NCI-H2029 (cell line): Measurements from ENCODE around the gene ZNF467.

ENCODE experiments used
- DNase-seq: peaks from one replicate; lab custom pipeline; 2025; lab: John Stamatoyannopoulos, UW

The ZNF467 gene

DNA sequence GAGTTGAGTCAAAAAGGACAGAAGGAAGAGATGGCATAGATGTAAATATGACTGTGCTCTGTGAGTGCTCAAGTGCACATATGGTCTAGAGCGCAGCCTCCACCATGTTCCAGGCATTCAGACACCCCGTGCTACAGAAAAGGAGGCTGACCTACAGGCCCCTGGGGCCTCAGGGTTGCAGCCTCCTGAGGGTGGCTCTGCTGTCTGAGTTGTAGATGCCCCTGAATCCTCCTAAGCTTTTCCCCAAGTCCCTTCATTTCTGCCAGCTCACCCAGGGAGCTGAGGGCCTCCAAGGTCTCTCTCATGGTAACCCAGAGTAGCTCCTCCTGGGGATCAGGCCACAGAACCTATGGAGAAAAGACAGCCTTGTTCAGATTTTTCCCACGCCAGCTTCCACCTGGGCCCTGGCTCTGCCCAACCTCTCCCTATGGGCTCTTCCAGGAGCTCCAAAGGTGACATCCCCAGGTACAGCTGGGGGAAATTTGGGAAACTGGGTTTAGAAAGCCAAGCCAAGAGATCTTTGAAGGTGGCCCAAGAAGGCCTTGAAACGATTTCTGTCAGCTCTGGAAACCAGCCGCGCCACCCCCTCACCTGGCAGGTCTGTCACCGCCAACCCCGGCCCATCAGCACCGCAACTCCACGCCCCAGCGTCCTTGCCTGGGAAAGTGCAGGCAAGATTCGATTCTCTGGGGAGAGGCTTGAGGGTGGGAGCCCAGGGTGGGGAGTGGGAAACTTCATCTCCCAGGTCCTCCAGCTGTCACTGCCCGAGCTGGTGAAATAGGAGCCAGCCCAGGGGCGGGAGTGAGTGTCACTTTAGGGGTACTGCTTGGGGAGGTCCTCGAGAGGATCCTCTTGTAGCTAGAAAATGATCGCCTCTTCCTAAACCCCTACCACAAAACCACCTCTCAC is 2.4 kb downstream of the ZNF467 start:
- DNase-seq: no peak

- DNase-seq: no peak
Observed at GRCh38 chr7:149769915-149770314, 3.5 kb downstream of the ZNF467 start.

DNA sequence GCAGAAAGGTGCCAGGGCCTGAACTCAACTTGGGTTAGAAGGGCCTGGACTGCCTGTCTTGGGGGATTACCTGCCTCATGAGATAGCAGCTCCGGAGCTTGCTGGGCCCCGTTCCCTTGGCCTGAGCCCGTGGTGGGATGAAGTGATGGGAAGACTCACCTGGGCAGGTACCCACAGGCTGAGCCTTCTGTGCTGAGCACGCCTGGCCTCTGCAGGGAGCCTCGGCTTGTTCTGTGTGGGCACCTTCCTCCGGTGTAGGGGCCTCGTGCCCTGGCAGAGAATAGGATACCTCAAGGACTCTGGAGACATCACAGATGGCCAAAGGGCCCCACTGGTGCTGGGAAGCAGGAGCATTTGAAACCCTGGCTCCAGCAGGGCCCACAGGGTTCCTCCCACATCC is 4.5 kb downstream of the ZNF467 start:
- DNase-seq: no peak

- no peak for DNase-seq
Observed at GRCh38 chr7:149767068-149767467, 6.3 kb downstream of the ZNF467 start.

DNA sequence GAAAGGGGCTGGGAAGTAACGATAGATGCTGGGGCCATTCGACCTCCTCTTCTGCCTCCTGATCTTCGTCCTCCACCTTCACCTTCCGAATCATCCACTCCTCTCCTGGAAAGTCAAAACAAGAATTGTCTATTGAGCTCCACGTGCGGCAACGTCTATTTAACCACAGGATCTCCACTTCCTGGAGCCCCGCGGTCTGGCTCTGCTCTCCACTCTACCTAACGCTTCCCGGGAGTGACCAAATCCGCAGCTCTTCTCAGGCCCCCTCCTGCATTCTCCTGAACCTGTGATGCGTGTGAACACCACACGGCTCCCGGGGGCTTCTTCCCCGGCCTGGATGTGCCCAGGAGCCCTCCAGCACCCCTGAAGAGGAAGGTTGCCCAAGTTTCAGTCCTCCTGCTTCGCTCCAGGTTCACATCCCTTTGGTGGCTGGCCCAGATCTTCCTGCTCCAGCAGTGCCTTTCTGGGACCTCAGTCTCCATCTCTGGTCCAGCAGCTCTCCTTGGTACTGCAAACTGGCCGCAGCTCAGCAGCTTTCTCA is 7.2 kb downstream of the ZNF467 start:
- no peak for DNase-seq

DNA sequence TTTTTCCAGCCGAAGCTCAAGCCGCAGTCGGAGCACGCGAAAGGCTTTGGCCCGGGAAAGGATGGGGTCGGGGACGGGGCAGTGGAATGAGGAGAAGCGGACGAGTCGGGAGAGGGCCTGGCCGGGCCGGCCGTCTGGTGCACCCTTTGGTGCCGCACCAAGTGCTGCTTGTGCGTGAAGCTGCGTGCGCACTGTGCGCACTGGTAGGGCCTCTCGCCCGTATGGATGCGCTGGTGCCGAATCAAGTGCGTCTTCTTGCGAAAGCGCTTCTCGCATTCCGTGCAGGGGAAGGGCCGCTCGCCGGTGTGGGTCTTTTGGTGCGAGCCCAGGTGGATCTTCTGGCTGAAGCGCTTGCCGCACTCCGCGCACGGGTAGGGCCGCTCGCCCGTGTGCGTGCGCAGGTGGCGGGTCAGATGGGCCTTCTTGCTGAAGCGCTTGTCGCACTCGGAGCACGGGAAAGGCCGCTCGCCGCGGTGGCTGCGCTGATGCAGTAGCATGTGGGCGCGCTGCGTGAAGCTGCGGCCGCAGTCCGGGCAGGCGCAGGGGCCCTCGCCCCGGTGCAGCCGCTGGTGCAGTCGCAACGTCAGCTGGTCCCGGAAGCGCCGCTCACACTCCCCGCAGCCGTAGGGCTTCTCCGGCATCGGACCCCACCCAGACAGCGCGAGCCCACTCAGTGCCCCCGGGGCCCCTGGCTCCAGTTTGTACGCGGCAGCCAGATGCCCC is 7.8 kb downstream of the ZNF467 start:
- no peak for DNase-seq

DNA sequence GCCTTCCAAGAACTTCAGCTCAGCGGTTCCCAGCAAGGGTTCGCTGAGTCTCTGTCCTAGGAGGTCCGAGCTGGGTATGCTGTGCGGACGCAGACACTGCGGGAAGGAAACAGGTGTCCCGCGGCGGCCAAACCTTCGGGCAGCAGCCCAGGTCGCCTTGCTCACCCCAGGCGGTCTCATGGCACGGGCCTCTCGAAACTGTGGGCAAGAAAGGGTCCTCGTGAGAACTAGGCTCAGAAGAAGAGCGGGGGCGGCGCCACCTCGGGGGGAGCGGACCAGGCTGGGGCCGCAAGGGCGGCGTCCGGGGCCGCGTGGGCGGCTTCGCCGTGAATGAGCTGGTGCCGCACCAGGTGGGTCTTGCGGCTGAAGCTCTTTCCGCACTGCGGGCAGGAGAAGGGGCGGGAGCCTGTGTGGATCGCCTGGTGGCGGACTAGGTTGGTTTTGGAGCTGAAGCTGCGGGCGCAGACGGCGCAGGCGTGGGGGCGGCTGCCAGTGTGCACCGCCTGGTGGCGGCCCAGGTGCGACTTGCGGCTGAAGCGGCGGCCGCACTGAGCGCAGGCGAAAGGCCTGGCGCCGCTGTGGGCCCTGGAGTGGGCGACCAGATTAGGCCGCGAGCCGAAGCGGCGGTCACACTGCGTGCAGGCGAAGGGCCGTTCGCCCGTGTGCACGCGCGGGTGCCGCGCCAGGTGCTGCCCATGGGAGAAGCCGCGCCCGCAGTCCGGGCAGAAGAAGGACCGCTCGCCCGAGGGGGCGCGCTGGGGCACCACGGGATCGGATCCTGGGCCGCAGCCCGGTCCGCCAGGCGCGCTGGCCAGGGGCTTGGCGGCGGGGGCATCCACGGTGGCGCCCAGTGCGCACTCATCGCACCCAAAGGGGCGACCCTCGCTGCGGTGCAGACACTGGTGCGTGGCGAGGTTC is 8.6 kb downstream of the ZNF467 start:
- DNase-seq: no peak

DNA sequence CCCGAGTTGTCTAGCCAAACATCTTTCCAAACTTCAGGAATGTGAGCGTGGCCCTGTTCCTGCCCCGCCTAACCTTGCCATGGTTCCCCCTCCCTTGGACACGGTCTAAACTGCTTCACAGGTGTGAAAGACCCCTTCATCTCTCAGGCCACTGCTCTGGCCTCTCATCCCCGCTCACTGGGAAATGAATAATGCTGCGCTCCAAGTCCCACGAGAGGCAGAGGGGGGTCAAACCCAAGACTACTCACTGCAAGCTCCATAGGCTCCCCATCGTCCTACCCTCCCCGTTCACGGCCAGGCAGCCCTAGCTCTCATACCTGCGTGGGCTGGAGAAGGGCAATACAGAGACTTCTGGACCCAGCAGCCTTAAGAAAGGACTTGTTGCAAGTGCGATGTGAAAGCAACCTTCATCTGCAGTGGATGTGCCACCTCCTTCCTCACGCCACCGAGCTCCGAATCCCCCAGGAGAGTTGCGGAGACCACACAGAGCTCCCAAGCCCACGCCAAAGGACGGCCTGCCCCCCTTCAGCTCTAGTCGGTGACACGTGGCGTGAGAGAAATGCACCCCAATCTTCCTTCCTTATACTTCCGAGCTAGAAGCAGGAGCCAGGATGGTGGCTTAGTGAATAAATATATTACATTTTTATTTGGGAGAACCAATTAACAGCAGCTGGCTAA is 9.7 kb downstream of the ZNF467 start:
- DNase-seq: no peak

GRCh38 chr7:149762610-149763009 is 10.8 kb downstream of the ZNF467 start:
- DNase-seq: no peak

- DNase-seq: no peak
Observed at GRCh38 chr7:149762089-149762488, 11.3 kb downstream of the ZNF467 start.

DNA sequence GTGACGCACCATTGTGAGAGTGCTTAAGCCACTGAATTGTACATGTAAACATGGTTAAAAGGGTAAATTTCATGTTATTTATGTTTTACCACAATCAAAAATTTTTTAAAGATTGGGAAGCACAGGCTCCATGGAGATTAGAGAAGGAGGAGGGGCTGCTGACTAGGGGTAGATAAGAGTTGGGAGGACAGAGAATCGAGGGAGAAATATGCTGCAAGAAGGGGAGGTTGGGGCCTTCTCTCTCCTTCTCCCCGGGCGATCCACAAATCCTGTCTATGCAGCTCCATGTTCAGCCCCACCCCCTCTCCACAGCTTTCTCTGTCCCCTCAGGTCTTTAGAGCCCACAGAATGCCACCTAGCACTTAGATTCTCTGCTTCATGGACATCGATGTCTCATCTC is 12.1 kb downstream of the ZNF467 start:
- DNase-seq: no peak

DNA sequence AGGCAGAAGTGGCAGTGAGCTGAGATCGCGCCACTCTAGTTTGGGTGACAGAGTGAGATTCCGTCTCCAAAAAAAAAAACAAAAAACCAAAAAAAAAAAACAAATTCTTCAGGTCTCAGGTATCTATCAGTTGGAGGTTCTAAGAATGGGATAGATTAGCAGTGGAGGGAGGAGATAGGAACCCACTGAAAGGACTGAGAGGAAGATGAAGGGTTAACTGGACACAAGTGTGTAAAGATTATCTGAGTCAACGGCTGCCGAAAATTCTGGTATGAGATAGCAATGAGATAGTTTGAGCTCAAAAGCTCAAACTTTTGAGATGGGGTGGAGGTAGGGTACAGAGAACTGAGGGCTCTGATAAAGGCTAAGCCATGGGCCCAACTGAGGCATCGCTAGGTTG is 12.8 kb downstream of the ZNF467 start:
- no peak for DNase-seq

DNA sequence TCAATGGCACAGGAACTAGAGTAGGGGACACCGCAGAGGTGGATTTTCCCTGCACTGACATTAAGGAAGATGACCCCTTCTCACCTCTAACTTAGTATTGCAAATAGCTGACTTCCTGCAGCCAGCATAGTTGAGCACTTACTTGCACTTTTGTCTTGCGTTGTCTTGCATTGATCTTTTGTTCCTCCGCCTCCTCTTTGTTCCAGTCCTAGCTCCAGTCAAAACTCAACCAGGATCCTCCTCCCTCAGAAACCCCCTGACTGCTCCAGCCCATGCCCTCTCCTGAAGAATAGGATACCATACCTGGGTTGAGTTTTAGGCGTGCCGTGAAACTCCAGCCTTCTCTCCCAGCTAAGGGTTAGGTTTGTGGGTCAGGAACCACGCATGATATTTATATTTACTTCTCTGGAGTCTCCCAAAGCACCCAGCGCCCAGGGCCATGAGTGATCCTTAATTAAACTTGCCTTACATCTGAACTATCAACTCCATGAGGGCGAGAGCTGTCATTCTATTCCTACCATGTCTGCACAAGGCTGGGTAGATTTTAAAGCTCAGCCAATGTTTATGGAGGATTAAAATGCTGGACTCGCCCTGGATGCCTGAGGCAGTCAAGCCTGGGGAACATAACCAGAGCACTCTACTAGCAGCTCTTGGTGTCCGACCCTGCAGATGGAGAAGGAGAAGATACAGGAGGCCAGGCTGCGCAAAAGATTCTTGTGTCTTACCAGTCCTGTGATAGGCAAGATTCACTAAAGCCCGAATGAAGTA is 14.1 kb downstream of the ZNF467 start:
- DNase-seq: no peak

DNA sequence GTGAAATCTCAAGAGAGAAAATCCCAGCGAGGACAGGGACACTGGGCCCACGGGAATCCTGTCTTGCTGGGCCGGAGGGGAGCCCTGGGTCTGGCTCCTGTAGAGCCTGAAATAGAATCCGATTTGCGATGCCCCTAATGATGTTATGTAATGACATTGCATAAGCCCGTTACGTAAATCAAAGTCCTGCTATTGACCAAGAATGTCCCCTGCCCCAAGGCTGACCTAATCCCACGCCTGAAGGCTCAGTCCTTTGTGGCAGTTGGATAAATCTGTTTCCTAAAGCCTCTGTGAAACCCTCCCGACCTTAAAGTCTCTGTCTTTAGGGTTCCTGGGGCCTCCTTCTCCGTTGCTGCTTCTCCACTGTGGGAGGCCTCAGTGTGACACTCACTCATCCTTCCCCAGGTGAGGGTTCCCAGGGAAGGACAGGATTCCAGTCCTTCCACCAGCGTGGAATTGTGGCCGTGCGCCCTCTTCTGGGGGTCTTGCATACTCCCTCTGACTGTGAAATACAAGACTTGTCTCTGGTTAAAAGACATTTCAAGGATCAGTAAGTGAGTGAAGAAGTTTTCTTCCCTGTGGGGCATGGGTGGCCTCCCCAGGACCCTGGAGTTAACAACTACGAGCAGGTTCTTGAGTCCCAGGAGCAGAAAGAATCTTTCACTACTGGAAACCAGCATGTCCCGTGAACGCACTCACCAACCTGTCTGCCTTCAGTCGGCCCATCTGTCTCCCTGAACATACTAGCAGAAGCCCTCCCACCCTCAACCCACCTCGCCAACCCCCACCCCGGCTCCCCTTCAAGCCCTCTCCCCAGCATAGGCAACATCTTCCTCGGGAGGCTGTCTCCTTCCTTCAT is 19.8 kb downstream of the ZNF467 start:
- DNase-seq: no peak

DNA sequence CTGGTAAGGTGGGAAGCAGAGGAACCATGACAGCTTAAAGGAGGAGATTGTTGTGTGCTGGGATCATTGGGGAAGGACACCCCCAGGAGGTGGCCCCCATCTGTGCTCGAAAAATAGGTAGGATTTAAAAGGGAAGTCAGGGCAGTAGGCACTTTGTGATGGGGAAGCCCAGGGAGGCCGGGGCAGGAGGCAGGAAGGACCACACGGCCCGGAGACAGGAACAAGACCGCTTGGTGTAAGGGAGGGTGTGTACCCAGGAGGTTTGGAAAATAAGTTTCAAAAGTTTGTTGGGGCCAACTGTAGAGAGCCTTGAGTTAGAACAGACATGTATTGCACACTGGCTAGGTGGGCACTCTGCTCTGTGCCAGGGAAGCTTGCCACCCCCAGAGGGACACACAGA is 20.7 kb downstream of the ZNF467 start:
- no peak for DNase-seq

DNA sequence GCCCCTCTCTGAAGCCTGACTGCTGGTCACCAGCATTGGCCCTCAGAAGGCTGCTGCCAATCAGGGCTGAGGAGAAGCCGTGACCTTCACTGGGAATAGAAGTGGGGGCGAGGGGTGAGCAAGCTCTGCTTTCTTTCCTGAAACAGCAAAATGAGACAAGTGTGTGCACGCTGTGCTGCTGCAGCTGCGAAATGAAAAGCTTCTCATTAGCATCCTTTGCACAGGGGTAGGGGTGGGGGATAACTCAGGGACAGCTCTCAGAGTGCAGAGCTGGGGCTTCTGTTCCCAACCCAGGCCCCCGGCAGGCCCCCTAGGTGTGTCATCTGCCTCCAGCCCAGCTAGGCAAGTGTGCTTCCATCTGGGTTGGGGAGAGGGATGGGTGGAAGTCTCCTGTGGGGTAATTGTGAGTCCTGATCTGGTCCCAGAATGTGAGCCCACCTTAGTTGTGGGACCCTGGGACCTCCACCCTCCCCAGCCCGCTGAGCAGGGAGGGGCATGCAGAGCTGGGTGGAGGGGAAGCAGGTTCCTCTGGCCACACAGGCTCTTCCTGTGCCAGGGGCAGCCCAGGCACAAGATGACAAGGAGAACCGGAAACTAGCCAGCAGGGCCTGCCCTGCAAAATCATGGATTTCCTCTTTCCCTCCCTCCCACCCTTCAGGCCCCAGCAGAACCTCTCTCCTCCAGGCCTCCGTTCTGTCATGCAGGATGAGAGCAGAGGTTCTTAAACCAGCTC is 22.2 kb downstream of the ZNF467 start:
- no peak for DNase-seq

- no peak for DNase-seq
Observed at GRCh38 chr7:149750122-149750845, 23.1 kb downstream of the ZNF467 start.
